Measurements from ENCODE around the gene WDR33. TPM values are rescaled to one million over a fixed set of nuclear protein-coding genes. Genes with fewer than 3 reads are reported as not detected.

Gene WDR33
- total RNA-seq, 4 donors from 2014 or later = 42.3 to 46.5 (median 45.1) TPM

DNA sequence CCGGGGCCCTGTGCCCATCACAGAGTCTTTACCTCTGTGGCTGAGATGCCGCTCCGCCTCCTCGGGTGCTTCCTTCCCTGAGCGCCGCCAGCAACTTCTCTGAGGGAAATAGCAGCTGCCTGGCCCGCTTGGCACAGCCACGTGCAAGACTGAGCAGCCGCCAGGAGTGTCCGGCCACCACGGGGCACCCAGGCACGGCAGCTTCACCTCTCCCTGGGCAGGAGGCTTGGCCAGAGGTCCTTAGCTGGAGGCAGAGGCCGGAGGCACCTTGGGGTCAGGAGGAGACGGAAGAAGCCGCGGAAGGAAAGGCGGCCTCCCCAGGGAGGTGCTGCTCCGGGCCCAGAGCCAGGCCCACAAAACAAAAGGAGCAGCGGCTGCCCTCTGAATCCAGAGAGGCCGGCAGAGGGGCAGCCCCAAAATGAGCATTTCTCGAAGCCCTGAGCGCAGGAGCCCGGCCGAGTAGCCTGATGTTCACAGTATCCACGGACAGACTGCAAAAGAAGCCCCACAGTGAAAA, 129.6 kb downstream of the WDR33 start:
- peak overlapping the region in 3 of 4 donors; percentile 13 to 38 (median 26) for H3K4me3 ChIP-seq
- no peak for DNase-seq (ENCODE audit: low spot score in 2 of 2)
- TF ChIP-seq CTCF (IDR thresholded peaks at IDR 0.05) = no peak
- TF ChIP-seq POLR2A (IDR thresholded peaks at IDR 0.05) = no peak
- TF ChIP-seq EP300 (IDR thresholded peaks at IDR 0.05) = no peak
- H3K4me1 ChIP-seq = peaks cover 0 to 29% (median 7%) of the 10 kb centered on the region in 4 donors
- H3K27me3 ChIP-seq = no peaks in the 10 kb centered on the region
- H3K36me3 ChIP-seq = no peaks in the 10 kb centered on the region
- 5 to 45% methylated on average over 13 of the region's 25 CpGs for WGBS, 2 donors
- H3K9me3 ChIP-seq = no peaks in the 10 kb centered on the region
- peak overlapping the region; percentile 6 to 65 (median 34) for H3K27ac ChIP-seq

DNA sequence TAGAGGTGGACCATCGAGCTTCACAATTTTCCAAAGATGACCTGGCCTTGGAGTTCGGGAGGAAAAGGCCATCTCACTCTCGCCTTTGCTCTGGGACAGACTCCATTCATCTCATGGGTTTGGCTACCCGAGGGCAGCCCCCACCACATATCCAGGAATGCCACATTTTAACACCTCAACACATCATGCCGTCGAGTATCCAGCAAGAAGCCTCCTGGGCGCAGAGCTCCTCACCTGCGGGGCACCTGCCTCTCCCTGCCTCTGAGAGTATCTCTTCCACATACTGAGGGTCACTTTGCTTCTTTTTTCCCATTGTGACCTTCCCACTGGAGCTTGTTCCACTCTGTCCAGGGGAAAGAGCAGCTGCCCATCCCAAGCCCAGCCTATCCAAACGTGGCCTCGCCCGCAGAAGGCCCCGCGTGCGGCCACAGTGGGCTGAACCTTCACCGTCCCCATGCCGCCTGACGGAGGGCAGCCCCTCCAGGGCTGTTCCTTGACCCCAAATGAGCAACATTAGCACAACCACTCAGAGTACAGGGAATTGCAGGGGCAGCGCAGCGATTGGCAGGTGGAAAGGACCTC, 130.2 kb downstream of the WDR33 start:
- Histone ChIP-seq H3K9me3 (no peaks in the 10 kb centered on the region), H3K4me3 (peak overlapping the region in 1 of 4 donors; percentile 38), H3K4me1 (peaks cover 0 to 35% (median 10%) of the 10 kb centered on the region in 4 donors), H3K27me3 (no peaks in the 10 kb centered on the region), H3K27ac (peak overlapping the region in 1 of 4 donors; percentile 65), H3K36me3 (no peaks in the 10 kb centered on the region)
- TF ChIP-seq CTCF (IDR thresholded peaks at IDR 0.05) (no peak), POLR2A (IDR thresholded peaks at IDR 0.05) (no peak), EP300 (IDR thresholded peaks at IDR 0.05) (no peak)
- WGBS, 2 donors = 83 to 90% methylated on average over 10 to 19 of the region's 19 CpGs
- DNase-seq (ENCODE audit: low spot score in 2 of 2) = no peak

GRCh38 chr2:127679680-127680361, 131.2 kb downstream of the WDR33 start:
- H3K4me1 ChIP-seq = peaks cover 0 to 42% (median 11%) of the 10 kb centered on the region in 4 donors

DNA sequence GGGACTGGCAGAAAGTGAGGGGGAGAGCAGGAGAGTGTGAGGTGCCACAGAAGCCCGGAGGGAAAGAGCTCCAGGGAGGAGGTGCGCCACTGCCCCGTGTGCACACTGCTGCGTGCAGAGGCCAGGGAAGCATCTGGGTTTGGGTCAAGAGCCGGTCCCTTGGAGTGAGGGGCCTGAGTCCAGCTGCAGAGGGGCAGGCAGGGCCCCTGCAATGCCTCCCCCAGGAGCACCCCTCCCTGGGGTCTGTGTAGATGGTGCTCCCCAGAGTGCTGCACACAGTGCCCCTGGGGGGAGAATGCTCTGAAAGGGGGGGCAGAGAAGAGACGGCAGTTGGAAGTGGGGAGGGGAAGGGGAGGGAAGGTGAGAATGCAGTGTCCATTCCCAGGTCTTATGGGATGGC, 132.0 kb downstream of the WDR33 start:
- Histone ChIP-seq H3K4me3 (no peak overlapping the region), H3K9me3 (no peaks in the 10 kb centered on the region), H3K36me3 (no peaks in the 10 kb centered on the region), H3K4me1 (peaks cover 0 to 50% (median 13%) of the 10 kb centered on the region in 4 donors), H3K27me3 (no peaks in the 10 kb centered on the region), H3K27ac (no peak overlapping the region)
- 89 to 91% methylated on average over 6 of the region's 6 CpGs for WGBS, 2 donors
- TF ChIP-seq POLR2A (IDR thresholded peaks at IDR 0.05) (no peak), EP300 (IDR thresholded peaks at IDR 0.05) (no peak), CTCF (IDR thresholded peaks at IDR 0.05) (no peak)
- DNase-seq (ENCODE audit: low spot score in 2 of 2) = no peak

More at GRCh38 chr2:127679680-127680361, 131.2 kb downstream of the WDR33 start:
- TF ChIP-seq EP300 (IDR thresholded peaks at IDR 0.05) = no peak
- no peak for TF ChIP-seq POLR2A (IDR thresholded peaks at IDR 0.05)
- TF ChIP-seq CTCF (IDR thresholded peaks at IDR 0.05) = no peak
- no peak overlapping the region for H3K27ac ChIP-seq
- 94% methylated on average over 15 of the region's 15 CpGs for WGBS, 2 donors
- H3K27me3 ChIP-seq = no peaks in the 10 kb centered on the region
- no peak for DNase-seq (ENCODE audit: low spot score in 2 of 2)
- no peaks in the 10 kb centered on the region for H3K36me3 ChIP-seq
- H3K4me3 ChIP-seq = no peak overlapping the region
- H3K9me3 ChIP-seq = no peaks in the 10 kb centered on the region

GRCh38 chr2:127678531-127678930, 132.4 kb downstream of the WDR33 start:
- DNase-seq (ENCODE audit: low spot score in 2 of 2) = no peak
- WGBS, 2 donors = 83 to 94% methylated on average over 10 of the region's 10 CpGs
- Histone ChIP-seq H3K9me3 (no peaks in the 10 kb centered on the region), H3K27ac (no peak overlapping the region), H3K36me3 (no peaks in the 10 kb centered on the region), H3K4me3 (no peak overlapping the region), H3K27me3 (no peaks in the 10 kb centered on the region), H3K4me1 (peaks cover 0 to 54% (median 14%) of the 10 kb centered on the region in 4 donors)
- TF ChIP-seq EP300 (IDR thresholded peaks at IDR 0.05) = no peak

Measured in tibial nerve (tissue), 4 donors.